Hematopoietic multipotent progenitor cell treated with erythropoietin and hydrocortisone succinate and interleukin-3 and kit ligand, for 15 days (in vitro differentiated cells): ENCODE measurements around the gene EPOP.
"Not testable (repeated sequence)": the region's sequence is repeated elsewhere in the genome, so short reads cannot be mapped to it uniquely, and the experiment has no call there.

Source experiments
- DNase-seq: peaks from one replicate; pipeline ENCODE4 v3.0.0-alpha.2; 2015; ENCODE audit warnings: low spot score

Gene EPOP

GRCh38 chr17:38637951-38638350, 36.8 kb downstream of the EPOP start:
- DNase-seq = no peak

DNA sequence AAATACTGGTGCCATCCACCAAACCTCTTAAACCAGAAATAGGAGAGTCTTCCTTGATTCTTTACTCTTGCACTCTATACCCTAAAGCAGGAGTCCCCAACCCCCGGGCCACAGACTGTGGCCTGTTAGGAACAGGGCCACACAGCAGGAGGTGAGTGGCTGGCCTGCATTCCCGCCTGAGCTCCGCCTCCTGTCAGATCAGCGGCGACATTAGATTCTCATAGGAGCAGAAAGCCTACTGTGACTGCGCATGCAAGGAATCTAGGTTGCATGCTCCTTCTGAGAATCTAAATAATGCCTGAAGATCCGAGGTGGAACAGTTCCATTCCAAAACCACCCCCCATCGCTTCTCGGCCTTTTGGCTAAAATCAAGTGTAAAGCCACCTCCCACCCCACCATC, 38.7 kb downstream of the EPOP start:
- no peak for DNase-seq

DNA sequence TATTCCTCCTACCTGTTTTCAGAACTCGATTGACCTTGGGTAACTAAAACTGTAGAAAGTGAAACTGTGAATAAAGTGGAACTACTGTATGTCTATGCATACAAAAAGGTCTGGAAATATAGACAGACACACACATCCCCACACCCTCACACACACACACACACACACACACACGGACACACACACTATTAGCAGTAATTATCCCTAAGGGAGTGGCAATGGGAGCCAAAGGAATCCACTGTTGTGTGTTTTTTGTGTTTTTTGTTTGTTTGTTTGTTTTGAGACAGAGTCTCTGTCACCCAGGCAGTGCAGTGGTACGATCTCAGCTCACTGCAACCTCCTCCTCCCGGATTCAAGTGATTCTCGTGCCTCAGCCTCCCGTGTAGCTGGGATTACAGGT, 42.4 kb downstream of the EPOP start:
- DNase-seq = no peak

DNA sequence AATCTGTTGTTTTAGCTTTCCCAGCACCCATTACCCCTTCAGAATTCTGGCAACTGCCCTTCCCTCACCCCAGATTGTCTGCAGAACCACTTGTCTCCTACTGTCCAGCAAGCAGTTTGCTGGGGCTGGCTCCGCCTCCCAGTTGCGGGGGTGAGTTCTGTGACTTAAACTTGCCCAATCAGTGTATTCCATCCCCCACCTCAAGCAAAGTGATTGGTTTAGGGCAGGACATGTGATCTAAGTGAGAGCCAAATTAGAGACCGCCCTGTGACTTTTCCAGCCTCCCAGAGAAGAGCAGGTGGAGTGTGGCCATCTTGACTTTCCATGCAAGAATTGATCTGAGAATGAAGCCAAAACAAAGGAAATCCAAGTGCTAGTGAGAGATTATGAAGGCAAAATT, 46.3 kb downstream of the EPOP start:
- no peak for DNase-seq

GRCh38 chr17:38627957-38628356, 46.8 kb downstream of the EPOP start:
- DNase-seq = no peak

GRCh38 chr17:38626606-38627226, 48.0 kb downstream of the EPOP start:
- not testable (repeated sequence) for DNase-seq

DNA sequence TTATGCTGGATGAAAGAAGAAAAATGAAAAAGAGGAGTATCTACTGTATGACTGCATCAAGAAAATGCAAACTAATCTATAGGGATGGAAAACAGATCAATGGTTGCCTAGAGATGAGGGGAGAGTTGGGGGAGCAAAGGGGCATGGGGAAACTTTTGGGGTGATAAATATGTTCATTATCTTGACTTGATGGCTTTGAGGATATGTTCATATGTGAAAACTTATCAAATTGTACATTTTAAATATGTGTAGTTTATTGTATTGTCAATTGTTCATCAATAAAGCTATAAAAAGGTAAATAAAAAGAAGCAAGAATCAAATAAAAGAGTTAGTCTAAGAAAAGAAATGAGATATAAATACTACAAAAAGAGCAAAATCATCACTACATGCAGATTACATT, 49.3 kb downstream of the EPOP start:
- DNase-seq = no peak

- DNase-seq = not testable (repeated sequence)
Measured at GRCh38 chr17:38624782-38625355, 49.9 kb downstream of the EPOP start.
